GM12801 (cell line): ENCODE measurements around the gene ELL.

Experiments used
- TF ChIP-seq, protein P1 (sequence below): IDR thresholded peaks from one replicate; pipeline ENCODE4 v1.5.1; 2011; ENCODE audit warnings: control low read depth; ENCODE audit not compliant: insufficient read length; ENCODE audit errors: extremely low read depth

The ELL gene

GRCh38 chr19:18481505-18482222 is 40.2 kb downstream of the ELL start:
- TF ChIP-seq, protein P1, sequence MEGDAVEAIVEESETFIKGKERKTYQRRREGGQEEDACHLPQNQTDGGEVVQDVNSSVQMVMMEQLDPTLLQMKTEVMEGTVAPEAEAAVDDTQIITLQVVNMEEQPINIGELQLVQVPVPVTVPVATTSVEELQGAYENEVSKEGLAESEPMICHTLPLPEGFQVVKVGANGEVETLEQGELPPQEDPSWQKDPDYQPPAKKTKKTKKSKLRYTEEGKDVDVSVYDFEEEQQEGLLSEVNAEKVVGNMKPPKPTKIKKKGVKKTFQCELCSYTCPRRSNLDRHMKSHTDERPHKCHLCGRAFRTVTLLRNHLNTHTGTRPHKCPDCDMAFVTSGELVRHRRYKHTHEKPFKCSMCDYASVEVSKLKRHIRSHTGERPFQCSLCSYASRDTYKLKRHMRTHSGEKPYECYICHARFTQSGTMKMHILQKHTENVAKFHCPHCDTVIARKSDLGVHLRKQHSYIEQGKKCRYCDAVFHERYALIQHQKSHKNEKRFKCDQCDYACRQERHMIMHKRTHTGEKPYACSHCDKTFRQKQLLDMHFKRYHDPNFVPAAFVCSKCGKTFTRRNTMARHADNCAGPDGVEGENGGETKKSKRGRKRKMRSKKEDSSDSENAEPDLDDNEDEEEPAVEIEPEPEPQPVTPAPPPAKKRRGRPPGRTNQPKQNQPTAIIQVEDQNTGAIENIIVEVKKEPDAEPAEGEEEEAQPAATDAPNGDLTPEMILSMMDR: no peak

GRCh38 chr19:18480006-18480691 is 41.7 kb downstream of the ELL start:
- TF ChIP-seq, protein P1: no peak

DNA sequence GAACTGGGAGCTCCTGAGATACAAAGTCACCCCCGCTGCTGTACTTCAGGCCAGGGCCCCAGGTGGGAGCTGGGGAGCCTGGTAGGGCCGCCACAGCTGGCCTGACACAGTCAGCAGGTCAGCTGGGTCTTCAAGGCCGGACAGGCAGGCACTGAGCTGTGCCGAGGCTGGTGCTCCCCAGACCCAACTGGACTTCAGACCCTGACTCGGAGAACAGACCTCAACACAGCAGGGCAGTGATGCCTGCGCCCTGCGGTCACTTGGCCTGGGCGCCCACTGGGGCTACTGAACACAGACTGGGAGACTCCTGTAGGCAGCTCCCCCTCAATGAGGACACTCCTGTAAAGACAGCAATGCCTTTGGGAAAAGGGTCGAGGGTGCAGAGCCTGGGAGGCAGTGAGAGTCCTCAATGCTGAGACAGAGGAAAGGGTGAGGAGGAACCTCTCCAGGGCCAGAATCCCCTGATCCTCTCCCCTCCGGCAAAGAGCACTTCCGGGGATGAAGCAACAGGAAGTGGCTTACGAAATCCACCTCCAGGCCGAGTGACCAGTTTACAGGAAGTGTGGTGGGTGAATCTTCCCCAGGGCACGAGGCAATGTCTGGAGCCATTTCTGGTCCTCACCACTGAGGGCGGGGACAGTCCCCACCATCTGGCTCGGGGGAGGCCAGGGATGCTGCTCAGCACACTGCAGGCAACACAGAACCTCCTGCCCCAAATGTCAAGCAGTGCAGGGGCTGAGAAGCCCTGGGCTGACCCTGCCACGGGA is 43.1 kb downstream of the ELL start:
- TF ChIP-seq, protein P1: no peak

GRCh38 chr19:18477974-18478373 is 43.9 kb downstream of the ELL start:
- TF ChIP-seq, protein P1: no peak

DNA sequence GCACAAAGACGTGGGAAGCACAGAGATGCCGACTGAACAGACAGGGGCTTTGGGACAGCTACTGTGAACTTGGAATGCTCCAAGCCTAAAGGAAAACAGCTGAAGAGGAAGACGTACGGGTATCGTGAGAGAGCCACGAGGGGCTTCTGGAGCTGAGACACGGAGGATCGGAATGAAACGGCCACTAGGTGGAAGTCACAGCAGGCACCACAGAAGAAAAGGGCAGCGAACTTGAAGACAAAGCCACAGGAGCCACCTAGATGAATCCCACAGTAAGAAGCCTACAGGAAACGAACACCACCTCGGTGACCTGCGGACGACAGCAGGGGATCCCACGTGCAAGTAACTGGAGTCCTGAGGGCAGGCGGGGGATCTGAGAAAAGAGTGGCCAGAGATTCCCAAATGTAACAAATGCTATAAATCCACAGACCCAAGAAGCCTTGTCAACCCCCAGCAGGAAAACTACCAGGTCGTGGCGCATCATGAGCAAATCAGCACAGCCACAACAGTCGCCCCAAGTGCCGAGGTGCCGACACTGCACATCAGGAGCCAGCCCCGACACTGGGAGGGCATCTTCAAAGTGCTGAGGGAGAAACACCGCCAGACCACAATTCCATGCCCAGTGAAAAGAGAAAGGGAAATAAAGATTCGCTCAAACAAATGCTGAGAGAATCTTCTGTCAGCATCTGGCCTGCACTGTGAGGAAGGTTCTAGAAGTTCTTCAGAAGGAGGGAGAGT is 44.7 kb downstream of the ELL start:
- TF ChIP-seq, protein P1: no peak

GRCh38 chr19:18476507-18477041 is 45.3 kb downstream of the ELL start:
- TF ChIP-seq, protein P1: no peak

- TF ChIP-seq, protein P1: no peak
These were observed 46.0 kb downstream of the ELL start for GRCh38 chr19:18475762-18476331.
